Measurements from ENCODE around the gene SMOC1.

DNA sequence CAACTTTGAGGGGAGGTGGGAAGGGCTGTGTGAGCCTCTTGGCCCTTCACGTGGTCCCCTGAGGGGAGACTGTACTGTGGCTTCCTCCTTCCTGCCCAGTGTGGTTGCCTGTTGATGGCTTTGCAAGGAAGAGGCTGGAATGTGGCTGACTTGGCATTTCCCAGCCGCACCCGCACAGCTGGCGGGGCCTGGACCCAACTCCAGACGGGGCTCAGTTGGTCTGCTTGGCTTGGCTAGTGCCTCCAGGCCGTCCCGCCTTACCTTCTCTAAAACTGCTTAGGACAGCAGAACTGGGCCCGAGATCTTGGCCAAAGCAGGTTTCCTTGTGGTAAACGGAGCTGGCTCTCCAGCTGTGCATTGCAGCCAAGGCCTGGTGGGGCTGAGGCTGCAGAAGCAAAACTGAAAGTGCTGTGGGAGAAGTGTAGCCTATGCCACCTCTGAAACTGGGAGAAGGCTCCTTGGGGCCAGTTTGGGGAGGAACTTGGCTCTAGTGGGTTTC lies 139.5 kb downstream of the SMOC1 start:
- no peak for TF ChIP-seq YY1 (IDR thresholded peaks at IDR 0.05; ENCODE audit: insufficient read depth, insufficient read length)
- no peak for TF ChIP-seq SUZ12 (IDR thresholded peaks at IDR 0.05; ENCODE audit: extremely low read depth, insufficient read depth, insufficient read length)
- no peak for TF ChIP-seq ZNF274 (IDR thresholded peaks at IDR 0.05; ENCODE audit: low read depth, low read length)
